CD4-positive, alpha-beta T cell treated with Interleukin-6 at 100 ng/mL for 8 hours (primary cell): ENCODE data around the gene PTCD2.
"Not testable (repeated sequence)": the region's sequence is repeated elsewhere in the genome, so short reads cannot be mapped to it uniquely, and the experiment has no call there.

ENCODE experiments used
- DNase-seq: peaks from one replicate; pipeline ENCODE4 v3.0.0-alpha.2; 2020; ENCODE audit warnings: mixed read lengths, low spot score

PTCD2 gene

GRCh38 chr5:72379936-72380335, 59.8 kb downstream of the PTCD2 start:
- no peak for DNase-seq

DNA sequence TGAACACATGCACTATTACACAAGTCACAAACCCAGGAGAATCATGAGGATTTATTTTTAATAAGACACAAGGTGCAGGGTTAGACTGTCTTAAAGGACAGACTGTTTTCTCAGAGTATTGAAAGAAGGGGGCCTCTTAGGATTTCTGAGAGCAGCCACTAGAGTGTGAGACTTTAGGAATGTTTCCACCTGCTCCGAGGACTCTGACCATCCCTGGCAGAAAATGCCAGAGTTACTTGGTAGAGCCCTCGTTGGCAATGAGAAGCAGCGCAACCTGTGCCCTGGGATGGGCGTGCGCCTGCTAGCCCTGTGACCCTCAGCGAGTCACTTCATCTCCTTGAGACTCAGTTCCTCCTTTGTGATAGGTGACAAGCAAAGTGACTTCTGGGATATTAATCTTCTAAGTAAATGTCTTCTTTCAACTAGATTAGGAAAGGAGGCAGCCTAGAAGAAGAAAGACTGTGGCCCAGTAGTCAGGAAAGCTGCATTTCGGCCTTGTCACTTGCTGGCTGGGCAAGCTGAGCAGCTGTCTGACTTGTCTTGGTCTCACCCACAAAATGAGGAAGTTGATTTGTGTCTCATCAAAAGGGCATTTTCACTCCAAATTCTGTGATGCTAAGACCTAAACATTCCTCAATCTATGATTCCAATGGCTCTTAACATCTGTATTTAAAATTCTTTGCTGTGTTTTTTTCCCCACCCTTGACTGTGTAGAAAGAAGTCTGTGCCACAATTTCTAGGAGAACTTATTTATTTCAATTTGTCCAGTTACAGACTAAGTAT, 60.5 kb downstream of the PTCD2 start:
- DNase-seq, result no peak

DNA sequence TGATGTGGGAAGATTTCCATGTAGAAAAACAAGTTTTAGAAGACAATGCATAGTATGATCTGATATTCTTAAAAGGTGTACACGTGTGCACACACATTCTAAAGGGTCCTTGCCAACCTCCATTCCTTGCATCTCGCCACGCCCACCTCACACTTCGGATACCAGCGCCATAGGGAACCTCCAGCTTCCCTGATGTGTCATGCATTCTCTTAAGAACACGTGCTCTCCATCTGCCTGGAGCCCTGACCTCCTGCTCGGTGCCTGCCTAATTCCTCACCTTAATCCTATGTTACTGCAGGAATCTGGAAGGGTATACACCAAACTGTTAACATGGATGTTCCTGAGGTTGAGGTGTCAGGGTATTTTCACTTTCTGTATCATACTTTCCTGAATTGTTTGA, 63.1 kb downstream of the PTCD2 start:
- DNase-seq, result no peak

DNA sequence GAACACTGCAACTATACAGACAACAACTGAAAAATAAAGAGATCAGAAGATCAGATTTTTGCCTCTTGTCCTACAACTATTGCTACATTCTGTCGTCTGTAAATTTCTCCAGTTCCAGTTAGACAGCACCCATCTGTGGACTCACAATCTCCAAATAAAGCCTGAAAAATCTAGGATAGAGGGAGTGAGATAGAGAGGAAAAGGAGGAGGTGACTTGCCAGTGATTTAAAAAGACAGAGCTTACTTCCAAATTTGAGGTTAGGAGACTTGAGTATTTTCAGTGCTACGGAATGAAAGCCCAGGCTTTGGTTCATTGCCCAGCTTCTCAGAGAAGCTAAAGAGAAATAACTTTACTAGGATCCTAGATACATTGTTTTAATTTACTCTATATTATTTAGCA, 63.6 kb downstream of the PTCD2 start:
- no peak for DNase-seq

GRCh38 chr5:72386639-72387038, 66.5 kb downstream of the PTCD2 start:
- DNase-seq, result no peak

GRCh38 chr5:72387985-72388384, 67.8 kb downstream of the PTCD2 start:
- DNase-seq, result no peak

GRCh38 chr5:72388646-72389045, 68.5 kb downstream of the PTCD2 start:
- DNase-seq, result no peak

- no peak for DNase-seq
Observed at GRCh38 chr5:72390836-72391235, 70.7 kb downstream of the PTCD2 start.

GRCh38 chr5:72392326-72392733, 72.2 kb downstream of the PTCD2 start:
- DNase-seq, result no peak

GRCh38 chr5:72393052-72393451, 72.9 kb downstream of the PTCD2 start:
- DNase-seq, result no peak

DNA sequence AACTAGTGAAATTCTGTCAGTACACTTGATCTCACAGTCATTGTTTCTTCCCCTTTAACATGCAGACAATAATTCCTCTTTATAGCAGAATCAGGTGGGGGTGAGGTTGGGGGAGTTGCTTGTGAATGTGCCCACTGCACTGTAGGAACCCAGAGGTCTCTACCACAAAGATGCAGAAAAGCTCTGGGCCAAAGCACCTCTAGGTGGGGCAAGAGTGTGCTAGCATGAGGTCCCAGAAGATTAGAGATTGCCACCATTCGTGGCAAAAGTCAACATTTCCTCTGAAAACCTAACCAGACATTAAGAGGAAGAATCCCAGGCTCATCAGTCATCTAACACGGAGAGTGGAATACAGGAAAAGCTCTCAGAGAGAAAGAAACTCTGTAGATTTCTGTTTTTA, 74.5 kb downstream of the PTCD2 start:
- DNase-seq, result no peak

GRCh38 chr5:72397836-72398235, 77.7 kb downstream of the PTCD2 start:
- DNase-seq, result no peak

- DNase-seq, result no peak
Observed at GRCh38 chr5:72400950-72401349, 80.8 kb downstream of the PTCD2 start.

GRCh38 chr5:72402381-72402890, 82.3 kb downstream of the PTCD2 start:
- DNase-seq, result no peak

DNA sequence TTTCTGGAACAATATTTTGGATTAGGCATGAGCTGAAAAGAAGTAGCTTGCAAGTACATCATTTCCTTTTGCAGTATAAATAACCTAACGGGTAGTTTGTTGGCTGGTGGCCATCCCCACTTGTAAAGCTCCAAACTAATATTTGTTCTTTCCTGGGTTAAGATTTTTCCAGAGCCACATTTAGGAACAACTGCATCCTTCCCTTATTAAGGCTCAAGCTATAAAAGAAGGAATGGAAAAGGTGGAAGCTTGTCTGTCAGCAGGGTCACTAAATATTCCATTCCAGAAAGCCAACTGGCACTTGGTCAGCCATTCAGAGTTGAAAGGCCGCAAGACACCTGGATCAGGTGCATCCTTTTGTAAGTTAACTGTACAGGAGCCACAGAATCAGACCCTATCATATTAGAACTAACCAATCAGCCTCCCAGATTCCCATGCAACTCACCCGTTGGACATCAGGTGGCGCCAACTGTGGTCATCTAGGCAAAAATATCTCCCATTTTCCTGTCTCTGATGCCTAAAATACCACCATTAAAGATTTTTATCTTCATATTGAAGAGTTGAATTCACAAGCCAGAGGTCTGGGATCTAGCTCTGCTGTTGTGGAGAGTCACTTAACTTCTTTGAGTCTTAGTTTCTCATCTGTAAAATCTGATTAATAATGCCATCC, 82.9 kb downstream of the PTCD2 start:
- no peak for DNase-seq

DNA sequence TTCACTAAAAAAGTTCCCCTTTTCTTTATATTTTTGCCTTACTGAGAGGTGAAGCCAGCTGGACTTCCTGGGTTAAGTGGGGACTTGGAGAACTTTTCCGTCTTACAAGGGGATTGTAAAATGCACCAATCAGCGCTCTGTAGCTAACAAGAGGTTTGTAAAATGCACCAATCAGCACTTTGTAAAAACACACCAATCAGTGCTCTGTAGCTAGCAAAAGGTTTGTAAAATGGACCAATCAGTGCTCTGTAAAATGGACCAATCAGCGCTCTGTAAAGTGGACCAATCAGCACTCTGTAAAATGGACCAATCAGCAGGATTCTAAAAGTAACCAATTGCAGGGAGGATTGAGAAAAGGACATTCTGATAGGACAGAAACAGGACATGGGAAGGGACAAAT, 84.6 kb downstream of the PTCD2 start:
- DNase-seq, result not testable (repeated sequence)

GRCh38 chr5:72407078-72407477, 86.9 kb downstream of the PTCD2 start:
- no peak for DNase-seq

GRCh38 chr5:72407541-72407940, 87.4 kb downstream of the PTCD2 start:
- DNase-seq, result no peak

DNA sequence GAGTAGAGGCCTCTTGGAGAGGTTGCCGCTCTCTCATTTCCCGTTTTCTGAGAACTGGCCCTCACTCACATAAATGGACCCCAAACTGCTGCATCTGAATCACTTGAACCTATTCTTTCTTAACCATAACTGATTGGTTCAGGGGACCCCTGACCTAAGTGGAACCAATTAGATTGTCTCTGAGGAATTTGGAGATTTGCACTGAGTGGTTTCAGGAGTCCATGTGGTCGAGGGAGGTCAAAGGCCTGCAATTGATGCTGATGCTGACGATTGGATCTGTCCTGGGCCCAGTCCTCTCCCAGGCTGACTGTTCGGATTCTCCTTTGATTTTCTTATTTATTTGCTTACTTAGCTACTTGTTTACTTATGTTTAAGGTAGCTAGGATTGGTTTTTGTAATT, 88.0 kb downstream of the PTCD2 start:
- DNase-seq, result no peak

DNA sequence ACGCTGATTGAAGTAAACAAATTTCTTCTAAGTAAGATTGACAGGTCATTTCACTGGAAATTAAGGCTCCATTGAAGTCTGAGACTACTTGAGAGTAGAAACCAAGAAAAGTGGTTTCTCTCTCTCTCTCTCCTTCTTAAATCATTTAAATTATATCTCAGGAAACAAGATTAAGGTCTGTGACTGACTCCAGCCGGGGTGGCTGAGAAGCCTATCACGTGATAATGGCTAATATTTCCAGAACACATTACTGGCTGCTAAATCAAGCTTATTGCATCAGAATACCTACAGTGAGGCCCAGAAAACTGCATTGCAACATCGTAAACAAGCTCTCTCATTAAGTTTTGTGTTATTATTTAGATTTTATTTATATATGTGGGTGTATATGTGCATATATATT, 88.4 kb downstream of the PTCD2 start:
- DNase-seq, result no peak

DNA sequence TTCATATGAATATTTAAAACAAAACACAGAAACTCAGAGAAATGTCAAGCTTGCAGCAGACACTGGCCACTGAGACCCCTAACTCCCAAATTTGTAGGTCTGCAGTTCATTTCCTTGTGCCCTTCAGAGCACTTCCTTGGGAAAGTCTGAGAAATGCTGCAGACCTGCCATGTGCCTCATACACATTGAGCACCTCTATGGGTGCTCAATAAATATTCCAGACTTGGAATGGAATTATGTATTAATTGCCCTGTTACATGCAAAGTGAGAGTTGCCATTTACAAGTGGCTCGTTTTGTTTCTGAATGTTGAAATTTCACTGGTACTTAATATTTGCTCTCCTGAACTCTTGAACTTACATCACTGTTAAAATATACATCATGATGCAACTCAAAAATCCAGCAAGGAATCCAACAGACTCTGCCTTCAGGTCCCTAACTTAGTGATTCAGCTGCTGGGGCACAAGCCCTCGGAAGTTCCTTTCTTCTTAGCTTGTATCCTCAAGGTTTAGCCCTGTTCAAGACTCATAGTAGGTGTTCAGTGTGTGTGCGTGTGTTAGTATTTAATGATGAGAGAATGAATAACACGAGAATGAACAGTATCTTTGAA, 90.6 kb downstream of the PTCD2 start:
- no peak for DNase-seq

GRCh38 chr5:72412283-72413055, 92.3 kb downstream of the PTCD2 start:
- DNase-seq, result no peak
